ENCODE results near the gene LRRC34. TPM values are rescaled to one million over a fixed set of nuclear protein-coding genes. Genes with fewer than 3 reads are reported as not detected.

The LRRC34 gene
- total and polyA plus RNA-seq, 10 of the 15 experiments (the other 5 are each of a cell fraction or from before 2014, with no cell fraction given), result 0.24 to 3.7 (median 1.7) TPM

DNA sequence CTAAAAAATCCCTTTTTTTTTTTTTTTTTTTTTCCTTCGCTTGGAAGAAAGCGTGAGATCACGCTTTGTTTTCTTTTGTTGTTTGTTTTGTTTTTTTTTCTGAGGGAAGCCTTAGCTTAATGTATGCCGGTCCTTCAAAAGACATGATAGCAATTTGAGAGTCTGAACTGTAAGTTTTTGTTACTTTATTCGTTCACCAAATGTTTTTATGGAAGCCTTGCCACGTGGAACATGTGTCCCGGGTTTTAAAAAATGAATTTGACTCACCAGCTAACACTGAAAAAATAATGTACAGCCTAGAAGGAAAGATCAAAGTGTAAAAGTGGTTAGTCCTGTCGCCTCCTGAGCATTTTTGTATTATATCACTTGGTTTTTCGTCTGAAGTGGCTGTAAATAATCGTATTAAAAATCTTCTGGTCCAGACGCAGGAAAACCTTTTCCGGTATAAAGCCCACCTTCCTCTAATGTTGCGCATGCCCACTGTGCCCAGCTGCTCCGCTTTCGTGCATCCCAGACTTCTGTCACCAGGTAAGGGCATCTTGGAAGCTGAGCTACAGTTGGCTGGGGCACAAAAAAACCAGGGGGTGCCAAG lies 40.3 kb downstream of the LRRC34 start (continued):
- TF ChIP-seq, protein P1, sequence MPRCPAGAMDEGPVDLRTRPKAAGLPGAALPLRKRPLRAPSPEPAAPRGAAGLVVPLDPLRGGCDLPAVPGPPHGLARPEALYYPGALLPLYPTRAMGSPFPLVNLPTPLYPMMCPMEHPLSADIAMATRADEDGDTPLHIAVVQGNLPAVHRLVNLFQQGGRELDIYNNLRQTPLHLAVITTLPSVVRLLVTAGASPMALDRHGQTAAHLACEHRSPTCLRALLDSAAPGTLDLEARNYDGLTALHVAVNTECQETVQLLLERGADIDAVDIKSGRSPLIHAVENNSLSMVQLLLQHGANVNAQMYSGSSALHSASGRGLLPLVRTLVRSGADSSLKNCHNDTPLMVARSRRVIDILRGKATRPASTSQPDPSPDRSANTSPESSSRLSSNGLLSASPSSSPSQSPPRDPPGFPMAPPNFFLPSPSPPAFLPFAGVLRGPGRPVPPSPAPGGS (IDR thresholded peaks at IDR 0.05; ENCODE audit: borderline replicate concordance, insufficient read depth, low read depth, low read length, poor library complexity, severe bottlenecking), result no peak
- TF ChIP-seq ZSCAN29 (IDR thresholded peaks at IDR 0.05) (no peak), PAX5 (IDR thresholded peaks at IDR 0.05; ENCODE audit: borderline replicate concordance, low read depth, low read length) (no peak), SREBF1 (IDR thresholded peaks at IDR 0.05; ENCODE audit: low read length) (no peak), NR2F1 (conservative IDR thresholded peaks at IDR 0.05) (no peak), SPI1 (IDR thresholded peaks at IDR 0.05; ENCODE audit: borderline replicate concordance, insufficient read depth, low read depth, low read length) (no peak), BCL11A (IDR thresholded peaks at IDR 0.05; ENCODE audit: low read depth, low read length) (no peak), CEBPB (IDR thresholded peaks at IDR 0.05; ENCODE audit: borderline replicate concordance in 1 of 2, low read depth in 2 of 2, low read length in 2 of 2) (no peak), GATAD2B (conservative IDR thresholded peaks at IDR 0.05; ENCODE audit: low read depth) (no peak), NFIC (IDR thresholded peaks at IDR 0.05; ENCODE audit: low read depth, low read length) (no peak; the same call in 1 of the 2 replicates), MYC (IDR thresholded peaks at IDR 0.05; ENCODE audit: insufficient read depth, insufficient read length, insufficient replicate concordance, low read length, severe bottlenecking) (no peak), MTA2 (IDR thresholded peaks at IDR 0.05; ENCODE audit: low read depth) (no peak), ESRRA (IDR thresholded peaks at IDR 0.05; ENCODE audit: low read length) (no peak), TARDBP (IDR thresholded peaks at IDR 0.05; ENCODE audit: borderline replicate concordance) (no peak), NRF1 (conservative IDR thresholded peaks at IDR 0.05; ENCODE audit: low read depth, low read length) (peak; percentile 69), RFX5 (IDR thresholded peaks at IDR 0.05; ENCODE audit: low read depth, low read length) (no peak), SRF (IDR thresholded peaks at IDR 0.05; ENCODE audit: low read depth in 2 of 2, low read length in 2 of 2) (no peak), FOXM1 (IDR thresholded peaks at IDR 0.05; ENCODE audit: low read depth, low read length) (0 out of 2 replicates have a peak, but pooled peaks have one; percentile 46)
- TF ChIP-seq, protein P2, sequence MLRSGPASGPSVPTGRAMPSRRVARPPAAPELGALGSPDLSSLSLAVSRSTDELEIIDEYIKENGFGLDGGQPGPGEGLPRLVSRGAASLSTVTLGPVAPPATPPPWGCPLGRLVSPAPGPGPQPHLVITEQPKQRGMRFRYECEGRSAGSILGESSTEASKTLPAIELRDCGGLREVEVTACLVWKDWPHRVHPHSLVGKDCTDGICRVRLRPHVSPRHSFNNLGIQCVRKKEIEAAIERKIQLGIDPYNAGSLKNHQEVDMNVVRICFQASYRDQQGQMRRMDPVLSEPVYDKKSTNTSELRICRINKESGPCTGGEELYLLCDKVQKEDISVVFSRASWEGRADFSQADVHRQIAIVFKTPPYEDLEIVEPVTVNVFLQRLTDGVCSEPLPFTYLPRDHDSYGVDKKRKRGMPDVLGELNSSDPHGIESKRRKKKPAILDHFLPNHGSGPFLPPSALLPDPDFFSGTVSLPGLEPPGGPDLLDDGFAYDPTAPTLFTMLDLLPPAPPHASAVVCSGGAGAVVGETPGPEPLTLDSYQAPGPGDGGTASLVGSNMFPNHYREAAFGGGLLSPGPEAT (IDR thresholded peaks at IDR 0.05; ENCODE audit: low read depth), result peak; percentile 71; the same call in 1 of the 2 replicates
- TF ChIP-seq, protein P3, sequence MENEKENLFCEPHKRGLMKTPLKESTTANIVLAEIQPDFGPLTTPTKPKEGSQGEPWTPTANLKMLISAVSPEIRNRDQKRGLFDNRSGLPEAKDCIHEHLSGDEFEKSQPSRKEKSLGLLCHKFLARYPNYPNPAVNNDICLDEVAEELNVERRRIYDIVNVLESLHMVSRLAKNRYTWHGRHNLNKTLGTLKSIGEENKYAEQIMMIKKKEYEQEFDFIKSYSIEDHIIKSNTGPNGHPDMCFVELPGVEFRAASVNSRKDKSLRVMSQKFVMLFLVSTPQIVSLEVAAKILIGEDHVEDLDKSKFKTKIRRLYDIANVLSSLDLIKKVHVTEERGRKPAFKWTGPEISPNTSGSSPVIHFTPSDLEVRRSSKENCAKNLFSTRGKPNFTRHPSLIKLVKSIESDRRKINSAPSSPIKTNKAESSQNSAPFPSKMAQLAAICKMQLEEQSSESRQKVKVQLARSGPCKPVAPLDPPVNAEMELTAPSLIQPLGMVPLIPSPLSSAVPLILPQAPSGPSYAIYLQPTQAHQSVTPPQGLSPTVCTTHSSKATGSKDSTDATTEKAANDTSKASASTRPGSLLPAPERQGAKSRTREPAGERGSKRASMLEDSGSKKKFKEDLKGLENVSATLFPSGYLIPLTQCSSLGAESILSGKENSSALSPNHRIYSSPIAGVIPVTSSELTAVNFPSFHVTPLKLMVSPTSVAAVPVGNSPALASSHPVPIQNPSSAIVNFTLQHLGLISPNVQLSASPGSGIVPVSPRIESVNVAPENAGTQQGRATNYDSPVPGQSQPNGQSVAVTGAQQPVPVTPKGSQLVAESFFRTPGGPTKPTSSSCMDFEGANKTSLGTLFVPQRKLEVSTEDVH (IDR thresholded peaks at IDR 0.05; ENCODE audit: low read depth, partially characterized antibody), result peak; percentile 3
- TF ChIP-seq, protein P4, sequence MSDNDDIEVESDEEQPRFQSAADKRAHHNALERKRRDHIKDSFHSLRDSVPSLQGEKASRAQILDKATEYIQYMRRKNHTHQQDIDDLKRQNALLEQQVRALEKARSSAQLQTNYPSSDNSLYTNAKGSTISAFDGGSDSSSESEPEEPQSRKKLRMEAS (IDR thresholded peaks at IDR 0.05; ENCODE audit: low read depth, low read length), result no peak; the same call in 1 of the 2 replicates
- TF ChIP-seq, protein P5, sequence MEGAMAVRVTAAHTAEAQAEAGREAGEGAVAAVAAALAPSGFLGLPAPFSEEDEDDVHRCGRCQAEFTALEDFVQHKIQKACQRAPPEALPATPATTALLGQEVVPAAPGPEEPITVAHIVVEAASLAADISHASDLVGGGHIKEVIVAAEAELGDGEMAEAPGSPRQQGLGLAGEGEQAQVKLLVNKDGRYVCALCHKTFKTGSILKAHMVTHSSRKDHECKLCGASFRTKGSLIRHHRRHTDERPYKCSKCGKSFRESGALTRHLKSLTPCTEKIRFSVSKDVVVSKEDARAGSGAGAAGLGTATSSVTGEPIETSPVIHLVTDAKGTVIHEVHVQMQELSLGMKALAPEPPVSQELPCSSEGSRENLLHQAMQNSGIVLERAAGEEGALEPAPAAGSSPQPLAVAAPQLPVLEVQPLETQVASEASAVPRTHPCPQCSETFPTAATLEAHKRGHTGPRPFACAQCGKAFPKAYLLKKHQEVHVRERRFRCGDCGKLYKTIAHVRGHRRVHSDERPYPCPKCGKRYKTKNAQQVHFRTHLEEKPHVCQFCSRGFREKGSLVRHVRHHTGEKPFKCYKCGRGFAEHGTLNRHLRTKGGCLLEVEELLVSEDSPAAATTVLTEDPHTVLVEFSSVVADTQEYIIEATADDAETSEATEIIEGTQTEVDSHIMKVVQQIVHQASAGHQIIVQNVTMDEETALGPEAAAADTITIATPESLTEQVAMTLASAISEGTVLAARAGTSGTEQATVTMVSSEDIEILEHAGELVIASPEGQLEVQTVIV (IDR thresholded peaks at IDR 0.05; ENCODE audit: borderline replicate concordance, partially characterized antibody), result no peak
